Spleen (tissue), 11 donors: ENCODE data around the gene MACROD2. TPM values are rescaled to one million over a fixed set of nuclear protein-coding genes. Genes with fewer than 3 reads are reported as not detected.

Experiments used
- DNase-seq: peaks from one replicate; pipeline ENCODE4 v3.0.0-alpha.2; 2020
- H3K27ac ChIP-seq, 8 donors: fragments of 200-600 bp; sonication (generic) in 7 of 8; 1 replicate in 4 of 8; 2 replicates in 4 of 8; pipeline versions ENCODE4 v1.5.0 to v1.8.0; 2016 to 2021; ENCODE audit warnings: inconsistent platforms in 4 of 8, mild to moderate bottlenecking in 4 of 8, moderate library complexity in 1 of 8
- H3K27me3 ChIP-seq, 7 donors: fragments of 200-600 bp; sonication (generic) in 6 of 7; replicated peaks in 1 of 7; 1 replicate in 4 of 7; 2 replicates in 3 of 7; pipeline versions ENCODE4 v1.5.0 to v1.8.0; 2016 to 2021; ENCODE audit warnings: inconsistent platforms in 3 of 7, mild to moderate bottlenecking in 1 of 7
- H3K36me3 ChIP-seq, 6 donors: fragments of 200-600 bp; sonication (generic) in 5 of 6; 1 replicate in 4 of 6; 2 replicates in 2 of 6; pipeline versions ENCODE4 v1.5.0 to v1.8.0; 2016 to 2021; ENCODE audit warnings: inconsistent platforms in 2 of 6
- H3K4me1 ChIP-seq, 6 donors: fragments of 200-600 bp; sonication (generic) in 5 of 6; 1 replicate in 3 of 6; 2 replicates in 3 of 6; pipeline versions ENCODE4 v1.5.0 to v1.8.0; 2016 to 2021; ENCODE audit warnings: inconsistent platforms in 3 of 6
- H3K4me3 ChIP-seq, 8 donors: fragments of 200-600 bp; sonication (generic) in 7 of 8; 1 replicate in 4 of 8; 2 replicates in 4 of 8; pipeline versions ENCODE4 v1.5.0 to v1.8.0; 2016 to 2021; ENCODE audit warnings: inconsistent platforms in 4 of 8, mild to moderate bottlenecking in 4 of 8, moderate library complexity in 2 of 8
- H3K9me3 ChIP-seq, 8 donors: fragments of 200-600 bp; sonication (generic) in 7 of 8; 1 replicate in 4 of 8; 2 replicates in 4 of 8; pipeline versions ENCODE4 v1.5.0 to v1.8.0; 2016 to 2021; ENCODE audit warnings: inconsistent platforms in 4 of 8
- POLR2A ChIP-seq, 3 donors: fragments of 450-650 bp; IDR thresholded peaks; one replicate each; pipeline ENCODE4 v1.5.1; 2017; ENCODE audit warnings: antibody characterized with exemption in 3 of 3, mild to moderate bottlenecking in 1 of 3
- POLR2AphosphoS5 ChIP-seq, 3 donors: sonication (generic); formaldehyde crosslinking; IDR thresholded peaks; one replicate each; pipeline ENCODE4 v1.5.1; 2017; ENCODE audit warnings: antibody characterized with exemption in 3 of 3
- whole genome bisulfite sequencing, 5 donors: extraction: QIAGEN DNeasy Blood & Tissue Kit in 3 of 5; methylation state at CpG; one replicate each; pipeline versions ENCODE4 v1.1.5 to v1.1.7; 2013 to 2018; 5-methylcytosine and 5-hydroxymethylcytosine counted together
- intact Hi-C: fragments of 100-400 bp; cut with DNase I; formaldehyde crosslinking; loops from one replicate; pipeline ENCODE4 v1.15.0; 2023; ENCODE audit warnings: low total_unique reads
- polyA plus RNA-seq, 3 donors: library from polyadenylated mRNA; stranded (reverse); fragments of 200-250 nt; gene quantifications; one replicate each; pipeline ENCODE4 v1.2.1, GENCODE V29; 2013
- total RNA-seq, 7 donors: library from RNA; depleted of rRNA in 3 of 7; stranded (reverse); fragments of >200 nt in 3 of 7; fragmentation: NEBNext Ultra II Directional in 4 of 7; extraction: Animal tissue kit (Norgen Biotek cat#: 25700) in 4 of 7; gene quantifications; one replicate each; pipeline versions ENCODE4 v1.1.0 to v1.2.1, GENCODE V29; 2016 to 2021
- TF ChIP-seq, protein P1 (sequence below), 11 experiments: fragments of 200-600 bp in 7 of 11; fragments of 450-650 bp in 4 of 11; sonication (generic) in 4 of 11; IDR thresholded peaks in 8 of 11; conservative IDR thresholded peaks in 3 of 11; 1 replicate in 7 of 11; 2 replicates in 4 of 11; pipeline versions ENCODE4 v1.4.0 to v1.8.0; 2016 to 2021; ENCODE audit warnings: antibody characterized with exemption in 11 of 11, inconsistent platforms in 4 of 11, mild to moderate bottlenecking in 1 of 11
- donor health status: healthy with polysubstance abuse.
- donor health status: DM: no; HTN: no; CAD: no; lungs with moderate emphysema.
- donor health status: DM: no; HTN: no; CAD: no.
- donor health status: Bipolar disorder and iron deficiency.
- donor health status: healthy.
- donor health status: DM: no; HTN: no; CAD: no.
- donor health status: DM: yes; HTN: yes; CAD: no.

Gene MACROD2
- total and polyA plus RNA-seq, 10 donors, result 1.5 to 4.7 (median 3.4) TPM

DNA sequence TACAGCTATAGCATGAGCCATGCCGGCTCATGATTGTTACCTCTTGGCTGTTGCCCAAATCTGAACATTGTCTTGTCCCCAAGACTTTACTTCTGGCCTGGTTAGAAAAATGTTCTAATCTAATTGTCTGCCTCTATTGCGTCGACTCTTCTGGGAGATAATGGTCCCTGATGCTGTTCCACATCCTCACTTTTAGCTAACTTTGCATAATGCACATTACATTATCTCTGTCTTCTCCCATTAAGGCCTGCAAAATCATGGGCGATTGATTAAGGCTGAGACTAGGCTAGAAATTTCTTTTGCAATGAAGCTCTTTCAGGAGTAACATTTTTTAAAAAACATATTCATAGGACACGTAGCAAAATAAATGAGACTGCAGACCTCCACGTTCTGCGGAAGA, 1616.9 kb downstream of the MACROD2 start:
- 92 to 96% (median 93%) methylated on average over 7 of the region's 7 CpGs for WGBS, 5 donors
- TF ChIP-seq POLR2A (IDR thresholded peaks at IDR 0.05) (no peak), POLR2AphosphoS5 (IDR thresholded peaks at IDR 0.05) (no peak)
- TF ChIP-seq, protein P1, sequence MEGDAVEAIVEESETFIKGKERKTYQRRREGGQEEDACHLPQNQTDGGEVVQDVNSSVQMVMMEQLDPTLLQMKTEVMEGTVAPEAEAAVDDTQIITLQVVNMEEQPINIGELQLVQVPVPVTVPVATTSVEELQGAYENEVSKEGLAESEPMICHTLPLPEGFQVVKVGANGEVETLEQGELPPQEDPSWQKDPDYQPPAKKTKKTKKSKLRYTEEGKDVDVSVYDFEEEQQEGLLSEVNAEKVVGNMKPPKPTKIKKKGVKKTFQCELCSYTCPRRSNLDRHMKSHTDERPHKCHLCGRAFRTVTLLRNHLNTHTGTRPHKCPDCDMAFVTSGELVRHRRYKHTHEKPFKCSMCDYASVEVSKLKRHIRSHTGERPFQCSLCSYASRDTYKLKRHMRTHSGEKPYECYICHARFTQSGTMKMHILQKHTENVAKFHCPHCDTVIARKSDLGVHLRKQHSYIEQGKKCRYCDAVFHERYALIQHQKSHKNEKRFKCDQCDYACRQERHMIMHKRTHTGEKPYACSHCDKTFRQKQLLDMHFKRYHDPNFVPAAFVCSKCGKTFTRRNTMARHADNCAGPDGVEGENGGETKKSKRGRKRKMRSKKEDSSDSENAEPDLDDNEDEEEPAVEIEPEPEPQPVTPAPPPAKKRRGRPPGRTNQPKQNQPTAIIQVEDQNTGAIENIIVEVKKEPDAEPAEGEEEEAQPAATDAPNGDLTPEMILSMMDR (IDR thresholded peaks at IDR 0.05 in 8 of 11, conservative IDR thresholded peaks at IDR 0.05 in 3 of 11), result no peak
- H3K4me3 ChIP-seq, result no peak overlapping the region

DNA sequence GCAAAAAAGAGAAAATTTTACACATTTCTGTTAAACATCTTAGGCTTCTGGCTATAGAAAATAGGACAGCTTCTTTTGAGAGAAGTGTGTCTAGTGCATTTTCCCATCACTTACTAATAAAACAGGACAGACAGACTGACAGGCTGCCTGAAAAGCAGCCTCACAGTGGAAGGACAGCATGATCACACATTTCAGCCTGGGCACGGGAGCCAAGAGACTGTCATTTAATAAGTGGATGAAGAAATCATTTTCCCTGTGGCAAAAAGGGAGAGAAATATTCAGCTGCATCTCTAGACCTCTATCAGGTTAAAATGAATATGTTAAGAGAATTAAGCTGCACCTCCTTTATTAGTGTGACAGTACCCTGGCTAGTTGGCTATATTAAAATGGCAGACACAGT, 1617.5 kb downstream of the MACROD2 start:
- no peaks in the 10 kb centered on the region for H3K9me3 ChIP-seq
- no peaks in the 10 kb centered on the region for H3K4me1 ChIP-seq
- TF ChIP-seq, protein P1 (IDR thresholded peaks at IDR 0.05 in 8 of 11, conservative IDR thresholded peaks at IDR 0.05 in 3 of 11), result no peak
- TF ChIP-seq POLR2A (IDR thresholded peaks at IDR 0.05) (no peak), POLR2AphosphoS5 (IDR thresholded peaks at IDR 0.05) (no peak)
- intact Hi-C loops, result no loop called here
- no peak overlapping the region for H3K27ac ChIP-seq
- H3K4me3 ChIP-seq, result no peak overlapping the region
- 50 to 83% (median 55%) methylated on average over 1 of the region's 1 CpG for WGBS, 5 donors
- H3K36me3 ChIP-seq, result no peaks in the 10 kb centered on the region
- H3K27me3 ChIP-seq, result no peaks in the 10 kb centered on the region
- DNase-seq, result no peak

More for the DNA sequence above, 1616.9 kb downstream of the MACROD2 start:
- intact Hi-C loops, result no loop called here
- Histone ChIP-seq H3K9me3 (no peaks in the 10 kb centered on the region), H3K4me1 (no peaks in the 10 kb centered on the region), H3K36me3 (no peaks in the 10 kb centered on the region), H3K27me3 (no peaks in the 10 kb centered on the region), H3K27ac (no peak overlapping the region)
- no peak for DNase-seq

DNA sequence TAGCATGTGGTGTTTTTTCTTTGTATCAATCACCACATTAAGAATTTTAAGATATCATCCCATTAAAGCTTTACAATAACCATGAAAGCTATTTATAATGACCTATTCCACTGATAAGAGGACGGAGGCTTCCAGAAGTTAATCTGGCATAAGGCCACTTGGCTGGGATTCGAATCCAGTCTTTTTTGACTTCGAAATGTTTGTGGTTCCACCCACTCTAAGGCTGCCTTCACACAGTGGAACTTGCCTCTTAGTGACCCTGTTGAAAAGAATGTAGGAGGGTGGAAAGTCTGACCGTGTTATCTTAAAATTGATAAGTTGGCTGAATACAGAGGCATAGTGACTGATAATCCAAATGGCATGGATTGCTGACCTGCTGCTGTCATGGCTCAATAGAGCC, 1618.2 kb downstream of the MACROD2 start:
- H3K27ac ChIP-seq, result no peak overlapping the region
- 40 to 64% (median 52%) methylated on average over 4 of the region's 4 CpGs for WGBS, 5 donors
- H3K36me3 ChIP-seq, result no peaks in the 10 kb centered on the region
- DNase-seq, result no peak
- H3K4me3 ChIP-seq, result no peak overlapping the region
- H3K27me3 ChIP-seq, result no peaks in the 10 kb centered on the region
- no peaks in the 10 kb centered on the region for H3K9me3 ChIP-seq
- H3K4me1 ChIP-seq, result no peaks in the 10 kb centered on the region
- TF ChIP-seq, protein P1 (IDR thresholded peaks at IDR 0.05 in 8 of 11, conservative IDR thresholded peaks at IDR 0.05 in 3 of 11), result no peak
- TF ChIP-seq POLR2A (IDR thresholded peaks at IDR 0.05), result no peak
- no peak for TF ChIP-seq POLR2AphosphoS5 (IDR thresholded peaks at IDR 0.05)
- intact Hi-C loops, result no loop called here

DNA sequence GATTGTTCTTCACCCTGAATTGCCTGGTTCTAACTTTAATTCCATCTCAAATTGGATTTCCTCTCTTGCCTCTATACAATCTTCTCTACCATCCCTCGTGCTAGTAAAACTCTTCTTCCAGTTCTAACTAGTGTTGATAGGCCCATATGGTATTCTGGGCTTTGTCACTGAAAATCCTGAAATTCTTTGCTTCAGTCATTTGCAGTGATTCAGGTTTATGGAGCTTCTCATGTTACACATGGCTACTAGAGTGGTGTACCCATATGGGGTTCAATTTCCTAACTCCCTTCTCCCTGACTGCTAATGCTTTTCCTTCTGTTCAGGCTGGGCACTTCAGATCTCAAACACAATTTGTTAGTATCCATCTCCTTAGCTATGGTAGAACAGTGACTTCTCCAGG, 1621.3 kb downstream of the MACROD2 start:
- no peak for DNase-seq
- H3K36me3 ChIP-seq, result no peaks in the 10 kb centered on the region
- H3K4me1 ChIP-seq, result no peaks in the 10 kb centered on the region
- WGBS, 5 donors, result 67 to 82% (median 73%) methylated on average over 1 of the region's 1 CpG
- H3K4me3 ChIP-seq, result no peak overlapping the region
- intact Hi-C loops, result no loop called here
- TF ChIP-seq, protein P1 (IDR thresholded peaks at IDR 0.05 in 8 of 11, conservative IDR thresholded peaks at IDR 0.05 in 3 of 11), result no peak
- no peak for TF ChIP-seq POLR2A (IDR thresholded peaks at IDR 0.05)
- TF ChIP-seq POLR2AphosphoS5 (IDR thresholded peaks at IDR 0.05), result no peak
- H3K9me3 ChIP-seq, result no peaks in the 10 kb centered on the region
- H3K27me3 ChIP-seq, result no peaks in the 10 kb centered on the region
- H3K27ac ChIP-seq, result no peak overlapping the region
